GM18517 (cell line): ENCODE data around the gene GARIN5A.

Source experiments
- ATAC-seq: cut with Tn5 transposase; IDR thresholded peaks from one replicate; pipeline ENCODE4 v1.9.1; 2021; ENCODE audit warnings: mild to moderate bottlenecking, moderate library complexity; ENCODE audit not compliant: unreplicated experiment

GARIN5A gene

GRCh38 chr19:50509366-50509765 is 32.7 kb upstream of the GARIN5A start:
- ATAC-seq: no peak

- no peak for ATAC-seq
These were observed 32.2 kb upstream of the GARIN5A start for GRCh38 chr19:50508843-50509190.

GRCh38 chr19:50507376-50507775 is 30.7 kb upstream of the GARIN5A start:
- ATAC-seq: no peak

- no peak for ATAC-seq
These were observed 30.1 kb upstream of the GARIN5A start for GRCh38 chr19:50506700-50507099.

- ATAC-seq: no peak
These were observed 29.4 kb upstream of the GARIN5A start for GRCh38 chr19:50505856-50506611.

GRCh38 chr19:50501568-50502475 is 25.2 kb upstream of the GARIN5A start:
- no peak for ATAC-seq

- ATAC-seq: no peak
These were observed 24.5 kb upstream of the GARIN5A start for GRCh38 chr19:50501186-50501567.

- ATAC-seq: no peak
These were observed 24.1 kb upstream of the GARIN5A start for GRCh38 chr19:50500753-50501151.

GRCh38 chr19:50500060-50500752 is 23.6 kb upstream of the GARIN5A start:
- no peak for ATAC-seq

- ATAC-seq: no peak
These were observed 21.8 kb upstream of the GARIN5A start for GRCh38 chr19:50498219-50499056.

- ATAC-seq: no peak
These were observed 20.4 kb upstream of the GARIN5A start for GRCh38 chr19:50497022-50497405.

- no peak for ATAC-seq
These were observed 19.8 kb upstream of the GARIN5A start for GRCh38 chr19:50496189-50497021.

GRCh38 chr19:50495020-50495531 is 18.4 kb upstream of the GARIN5A start:
- no peak for ATAC-seq

- ATAC-seq: no peak
These were observed 17.8 kb upstream of the GARIN5A start for GRCh38 chr19:50494186-50495019.

GRCh38 chr19:50493171-50493570 is 16.5 kb upstream of the GARIN5A start:
- no peak for ATAC-seq

GRCh38 chr19:50492303-50493052 is 15.8 kb upstream of the GARIN5A start:
- no peak for ATAC-seq

- ATAC-seq: no peak
These were observed 14.4 kb upstream of the GARIN5A start for GRCh38 chr19:50490991-50491472.

- ATAC-seq: no peak
These were observed 13.8 kb upstream of the GARIN5A start for GRCh38 chr19:50490411-50490811.
